Testis (tissue), 5 donors: ENCODE measurements around the gene EREG. TPM values are rescaled to one million over a fixed set of nuclear protein-coding genes. Genes with fewer than 3 reads are reported as not detected.

Experiments
- DNase-seq: peaks from one replicate; pipeline ENCODE4 v3.0.0-alpha.2; 2019
- H3K27ac ChIP-seq, 2 donors: fragments of 200-600 bp; sonication (generic); one replicate each; pipeline ENCODE4 v1.5.1; 2019
- H3K27me3 ChIP-seq: fragments of 200-600 bp; sonication (generic); one replicate; pipeline ENCODE4 v1.5.1; 2019
- H3K36me3 ChIP-seq: fragments of 200-600 bp; sonication (generic); one replicate; pipeline ENCODE4 v1.5.1; 2017; ENCODE audit warnings: low read depth; ENCODE audit errors: missing control alignments
- H3K4me1 ChIP-seq: fragments of 200-600 bp; sonication (generic); one replicate; pipeline ENCODE4 v1.5.1; 2019
- H3K4me3 ChIP-seq, 2 donors: fragments of 200-600 bp; sonication (generic); one replicate each; pipeline ENCODE4 v1.5.1; 2017 to 2019
- H3K9me3 ChIP-seq: fragments of 200-600 bp; sonication (generic); one replicate; pipeline ENCODE4 v1.5.1; 2017
- CTCF ChIP-seq, 3 experiments: fragments of 450-650 bp in 2 of 3; fragments of 200-600 bp in 1 of 3; sonication (generic) in 1 of 3; IDR thresholded peaks; one replicate each; pipeline ENCODE4 v1.5.1; 2016 to 2019; ENCODE audit warnings: antibody characterized with exemption in 3 of 3, mild to moderate bottlenecking in 2 of 3, moderate library complexity in 1 of 3
- POLR2A ChIP-seq: fragments of 450-650 bp; IDR thresholded peaks from one replicate; pipeline ENCODE4 v1.6.1; 2017; ENCODE audit warnings: antibody characterized with exemption, mild to moderate bottlenecking, moderate library complexity
- WGBS, 2 donors: methylation state at CpG; one replicate each; pipeline ENCODE4 v1.1.5; 2018; 5-methylcytosine and 5-hydroxymethylcytosine counted together
- intact Hi-C: fragments of 100-400 bp; cut with DNase I; formaldehyde crosslinking; loops from one replicate; pipeline ENCODE4 v1.15.1; 2023; ENCODE audit warnings: low total_unique reads
- long read RNA-seq, 2 donors: transcript quantifications; one replicate each; lab custom pipeline, GENCODE V29; 2026
- polyA plus RNA-seq: library from polyadenylated mRNA; stranded (reverse); fragments of 350-450 nt; fragmentation: Illumina TruSeq; extraction: RNeasy Lipid Tissue Mini Kit (QIAGEN cat#74804); gene quantifications from one replicate; pipeline ENCODE4 v1.2.3, GENCODE V29; 2014; ENCODE audit warnings: low read depth, low replicate concordance; ENCODE audit not compliant: insufficient read depth
- total RNA-seq, 2 donors: library from RNA; depleted of rRNA; stranded (reverse); fragments of >200 nt; gene quantifications; one replicate each; pipeline ENCODE4 v1.2.3, GENCODE V29; 2016

The EREG gene
- total RNA-seq (under 1 TPM in 1 of 2 donors, not detected in 1; 0.37 TPM), polyA plus RNA-seq (not detected)
- long read RNA-seq, donor 1: 0 reads
- long read RNA-seq, donor 2: 0 reads

DNA sequence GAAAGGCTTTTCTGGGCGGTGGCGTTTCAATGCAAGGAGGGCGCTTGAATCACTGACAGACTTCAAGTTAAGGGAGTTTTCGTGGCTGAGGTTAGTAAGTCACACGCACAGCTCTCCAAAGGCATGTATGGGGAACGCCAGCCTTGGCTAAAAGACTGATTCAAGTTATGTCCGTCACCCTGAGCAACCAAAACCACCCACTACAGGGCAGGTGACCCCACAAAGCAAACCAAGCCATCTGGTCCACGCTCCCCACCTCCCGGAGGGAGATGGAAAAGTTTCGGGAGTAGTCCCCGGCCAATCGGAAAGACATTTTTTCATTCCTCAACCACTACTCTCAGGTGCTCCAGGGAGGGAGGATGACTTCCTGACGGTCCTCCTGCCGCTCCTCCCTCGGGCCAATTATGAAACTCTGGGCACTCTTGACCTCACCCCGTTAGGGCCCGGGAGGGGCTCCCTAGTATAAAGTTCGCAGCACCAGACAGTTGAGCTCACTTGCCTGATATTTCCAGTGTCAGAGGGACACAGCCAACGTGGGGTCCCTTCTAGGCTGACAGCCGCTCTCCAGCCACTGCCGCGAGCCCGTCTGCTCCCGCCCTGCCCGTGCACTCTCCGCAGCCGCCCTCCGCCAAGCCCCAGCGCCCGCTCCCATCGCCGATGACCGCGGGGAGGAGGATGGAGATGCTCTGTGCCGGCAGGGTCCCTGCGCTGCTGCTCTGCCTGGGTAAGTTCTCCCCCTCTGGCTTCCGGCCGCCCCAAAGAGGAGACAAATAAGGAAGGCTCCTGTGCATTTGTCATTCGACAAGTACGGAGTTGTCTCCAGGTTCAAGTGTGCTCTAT is at the start of gene EREG:
EREG (plus strand) TSS at position 494 of the 840 bp plus-strand sequence; CDS start at position 658, 164 bp downstream.
- Histone ChIP-seq H3K27ac (no peak within 1 kb of the TSS), H3K4me3 (peak within 1 kb of the TSS in 1 of 2 donors; percentile 43), H3K36me3 (no peaks in the 10 kb centered on the region), H3K4me1 (peaks cover 12% of the 10 kb centered on the region), H3K9me3 (no peaks in the 10 kb centered on the region), H3K27me3 (no peaks in the 10 kb centered on the region)
- intact Hi-C loops: no loop called here
- 7 to 9% methylated on average over 35 to 37 of the region's 40 CpGs for whole genome bisulfite sequencing, 2 donors
- peak; percentile 15 for DNase-seq
- TF ChIP-seq POLR2A (no peak), CTCF (IDR thresholded peaks at IDR 0.05) (no peak)

- H3K9me3 ChIP-seq: no peaks in the 10 kb centered on the region
- TF ChIP-seq CTCF (IDR thresholded peaks at IDR 0.05): no peak
- no peak for TF ChIP-seq POLR2A
- intact Hi-C loops: no loop called here
- WGBS, 2 donors: 88 to 90% methylated on average over 5 of the region's 5 CpGs
- no peaks in the 10 kb centered on the region for H3K27me3 ChIP-seq
- no peaks in the 10 kb centered on the region for H3K36me3 ChIP-seq
- H3K27ac ChIP-seq: no peak overlapping the region
- no peak for DNase-seq
- H3K4me1 ChIP-seq: no peaks in the 10 kb centered on the region
- H3K4me3 ChIP-seq: no peak overlapping the region
Observed at GRCh38 chr4:74315376-74315775, 49.6 kb upstream of the EREG start.

DNA sequence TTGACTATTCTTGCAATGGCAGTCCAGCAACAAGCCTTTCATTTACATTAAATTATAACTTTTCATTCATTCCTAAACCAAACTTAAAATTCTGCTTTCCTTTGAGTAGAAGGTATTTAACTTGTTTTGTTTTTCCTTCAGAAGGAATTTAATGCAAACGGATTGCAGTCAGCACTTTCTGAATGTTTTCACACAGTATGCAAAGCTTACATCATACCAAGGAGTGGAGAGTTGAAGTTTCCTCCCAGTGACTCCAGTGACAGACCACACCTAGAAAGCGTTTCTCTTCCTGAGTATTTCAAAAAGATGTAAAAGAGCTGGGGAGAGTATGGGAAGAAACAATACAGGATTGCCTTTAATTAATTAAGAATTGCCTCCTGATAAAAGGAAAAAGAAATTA is 48.5 kb upstream of the EREG start:
- no peak for DNase-seq
- Histone ChIP-seq H3K9me3 (no peaks in the 10 kb centered on the region), H3K4me1 (no peaks in the 10 kb centered on the region), H3K36me3 (no peaks in the 10 kb centered on the region), H3K27me3 (no peaks in the 10 kb centered on the region), H3K4me3 (no peak overlapping the region), H3K27ac (no peak overlapping the region)
- 69 to 72% methylated on average over 2 of the region's 2 CpGs for WGBS, 2 donors
- TF ChIP-seq POLR2A: no peak
- TF ChIP-seq CTCF (IDR thresholded peaks at IDR 0.05): no peak
- intact Hi-C loops: no loop called here

- Histone ChIP-seq H3K27me3 (no peaks in the 10 kb centered on the region), H3K36me3 (no peaks in the 10 kb centered on the region), H3K27ac (no peak overlapping the region), H3K4me1 (no peaks in the 10 kb centered on the region), H3K9me3 (no peaks in the 10 kb centered on the region), H3K4me3 (no peak overlapping the region)
- DNase-seq: no peak
- intact Hi-C loops: no loop called here
- WGBS, 2 donors: 77 to 88% methylated on average over 3 of the region's 3 CpGs
- TF ChIP-seq CTCF (IDR thresholded peaks at IDR 0.05): no peak
- no peak for TF ChIP-seq POLR2A
Observed at GRCh38 chr4:74317616-74318246, 47.2 kb upstream of the EREG start.
